Breast epithelium (tissue), 4 donors: ENCODE measurements around the gene MBTPS1. TPM values are rescaled to one million over a fixed set of nuclear protein-coding genes. Genes with fewer than 3 reads are reported as not detected.
A peak's percentile ranks its signal among the peaks of the same experiment; 100 is the strongest.

Experiments used
- DNase-seq, 2 donors: peaks; one replicate each; pipeline ENCODE4 v3.0.0-alpha.2; 2019; ENCODE audit warnings: low spot score in 2 of 2
- H3K27ac ChIP-seq, 2 donors: fragments of 200-600 bp; sonication (generic) in 1 of 2; one replicate each; pipeline ENCODE4 v1.5.1; 2016 to 2019; ENCODE audit warnings: mild to moderate bottlenecking in 1 of 2
- H3K27me3 ChIP-seq, 2 donors: fragments of 200-600 bp; sonication (generic) in 1 of 2; one replicate each; pipeline versions ENCODE4 v1.5.1 to v1.6.0; 2017 to 2019; ENCODE audit warnings: control low read depth in 1 of 2, mild to moderate bottlenecking in 1 of 2
- H3K36me3 ChIP-seq: fragments of 200-600 bp; one replicate; pipeline ENCODE4 v1.5.1; 2019
- H3K4me1 ChIP-seq, 2 donors: fragments of 200-600 bp; sonication (generic); one replicate each; pipeline ENCODE4 v1.5.1; 2016 to 2019; ENCODE audit warnings: control low read depth in 1 of 2
- H3K4me3 ChIP-seq, 3 donors: fragments of 200-600 bp; sonication (generic); 1 replicate in 2 of 3; 2 replicates in 1 of 3; pipeline ENCODE4 v1.5.1; 2016 to 2019; ENCODE audit warnings: mild to moderate bottlenecking in 3 of 3, moderate library complexity in 2 of 3
- H3K9me3 ChIP-seq, 2 donors: fragments of 200-600 bp; sonication (generic) in 1 of 2; one replicate each; pipeline ENCODE4 v1.5.1; 2016 to 2019; ENCODE audit warnings: control low read depth in 1 of 2
- CTCF ChIP-seq, 3 donors: fragments of 450-650 bp; IDR thresholded peaks; one replicate each; pipeline ENCODE4 v1.5.1; 2016 to 2017; ENCODE audit warnings: antibody characterized with exemption in 3 of 3, mild to moderate bottlenecking in 3 of 3, moderate library complexity in 3 of 3
- POLR2A ChIP-seq: fragments of 450-650 bp; IDR thresholded peaks from one replicate; pipeline ENCODE4 v1.6.1; 2016; ENCODE audit warnings: antibody characterized with exemption, mild to moderate bottlenecking, moderate library complexity
- POLR2AphosphoS5 ChIP-seq, 3 donors: sonication (generic); formaldehyde crosslinking; IDR thresholded peaks; one replicate each; pipeline ENCODE4 v1.6.1; 2017; ENCODE audit warnings: antibody characterized with exemption in 3 of 3
- intact Hi-C: fragments of 100-400 bp; cut with DNase I; formaldehyde crosslinking; loops from one replicate; pipeline ENCODE4 v1.15.1; 2023; ENCODE audit warnings: low total_unique reads
- total RNA-seq, 3 donors: library from RNA; depleted of rRNA; stranded (reverse); fragments of >200 nt; gene quantifications; one replicate each; pipeline ENCODE4 v1.1.0, GENCODE V29; 2016

MBTPS1 gene
- total RNA-seq, 3 donors from 2014 or later, result 95.4 to 142 (median 121) TPM

DNA sequence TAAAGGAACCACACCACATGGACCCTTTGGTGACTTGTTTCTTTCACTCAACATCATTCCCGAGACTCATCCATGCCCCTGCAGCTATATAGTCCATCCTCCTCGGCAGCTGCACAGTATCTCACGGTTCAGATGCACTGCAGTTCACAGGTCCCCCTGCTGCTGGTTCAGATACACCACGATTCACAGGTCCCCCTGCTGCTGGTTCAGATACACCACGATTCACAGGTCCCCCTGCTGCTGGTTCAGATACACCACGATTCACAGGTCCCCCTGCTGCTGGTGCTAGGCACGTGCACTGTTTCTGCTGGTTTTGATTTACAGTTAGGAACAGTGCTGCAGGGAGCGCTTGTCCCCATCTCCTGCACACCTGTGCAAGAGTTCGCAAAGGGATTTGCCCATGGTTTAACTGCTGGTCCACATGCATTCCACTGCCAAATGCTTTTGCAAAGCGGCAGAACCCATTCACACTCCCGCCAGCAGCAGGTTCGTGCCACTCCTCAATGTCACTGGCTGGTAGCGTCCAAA is 24.5 kb upstream of the MBTPS1 start:
- Histone ChIP-seq H3K4me3 (no peak overlapping the region), H3K27ac (no peak overlapping the region), H3K9me3 (no peaks in the 10 kb centered on the region), H3K4me1 (no peaks in the 10 kb centered on the region), H3K36me3 (no peaks in the 10 kb centered on the region), H3K27me3 (no peaks in the 10 kb centered on the region)
- no peak for DNase-seq
- no peak for TF ChIP-seq POLR2A
- TF ChIP-seq CTCF (IDR thresholded peaks at IDR 0.05), result no peak
- no peak for TF ChIP-seq POLR2AphosphoS5 (IDR thresholded peaks at IDR 0.05)
- intact Hi-C loops, result loop anchor here (2.0 kb wide), 1 partner anchor 42 kb away; no protein-coding TSS in a partner anchor

- TF ChIP-seq POLR2AphosphoS5 (IDR thresholded peaks at IDR 0.05) (no peak), POLR2A (no peak), CTCF (IDR thresholded peaks at IDR 0.05) (no peak)
- Histone ChIP-seq H3K4me3 (no peak overlapping the region), H3K27ac (no peak overlapping the region), H3K27me3 (no peaks in the 10 kb centered on the region), H3K9me3 (no peaks in the 10 kb centered on the region), H3K36me3 (no peaks in the 10 kb centered on the region), H3K4me1 (no peaks in the 10 kb centered on the region)
- intact Hi-C loops, result loop anchor here (2.0 kb wide), 1 partner anchor 41 kb away; no protein-coding TSS in a partner anchor
- no peak for DNase-seq
Observed at GRCh38 chr16:84139628-84140258, 23.0 kb upstream of the MBTPS1 start.

DNA sequence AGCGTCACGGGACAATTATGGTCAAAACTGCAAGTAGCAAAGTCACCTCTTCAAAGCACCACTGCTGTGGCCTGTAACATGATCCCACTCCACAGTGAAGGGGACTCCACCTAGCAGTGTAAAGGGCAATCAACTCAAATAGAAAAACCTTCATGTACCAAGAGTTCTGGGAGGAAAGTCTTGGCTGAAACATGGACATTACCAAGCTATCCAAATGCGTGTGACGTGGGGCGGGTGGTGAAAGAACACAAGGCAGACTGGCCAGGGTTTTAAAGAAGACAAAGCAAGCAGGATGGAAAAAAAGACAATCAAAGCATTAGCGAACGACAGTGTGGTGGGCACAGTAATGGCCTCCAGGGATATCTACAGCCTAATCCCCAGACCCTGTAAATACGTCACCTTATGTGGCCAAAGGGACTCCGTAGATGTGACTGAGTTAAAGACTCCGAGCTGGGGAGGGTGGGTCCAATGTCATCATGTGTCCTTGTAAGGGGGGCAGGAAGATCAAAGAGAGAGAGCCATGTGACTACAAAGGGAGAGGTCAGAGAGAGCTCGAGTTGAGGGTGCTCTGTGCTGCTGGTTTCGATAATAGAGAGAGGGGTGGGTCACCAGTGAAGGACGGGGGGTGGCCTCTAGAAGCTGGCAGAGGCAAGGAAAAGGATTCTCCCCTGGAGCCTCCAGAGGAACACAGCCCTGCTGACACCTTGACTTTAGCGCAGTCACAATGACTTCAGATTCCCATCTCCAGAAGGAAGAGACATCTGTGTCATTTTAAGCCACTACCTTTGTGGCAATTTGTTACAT is 22.3 kb upstream of the MBTPS1 start:
- TF ChIP-seq POLR2AphosphoS5 (IDR thresholded peaks at IDR 0.05), result no peak
- no peak for TF ChIP-seq POLR2A
- TF ChIP-seq CTCF (IDR thresholded peaks at IDR 0.05), result no peak
- DNase-seq, result no peak

DNA sequence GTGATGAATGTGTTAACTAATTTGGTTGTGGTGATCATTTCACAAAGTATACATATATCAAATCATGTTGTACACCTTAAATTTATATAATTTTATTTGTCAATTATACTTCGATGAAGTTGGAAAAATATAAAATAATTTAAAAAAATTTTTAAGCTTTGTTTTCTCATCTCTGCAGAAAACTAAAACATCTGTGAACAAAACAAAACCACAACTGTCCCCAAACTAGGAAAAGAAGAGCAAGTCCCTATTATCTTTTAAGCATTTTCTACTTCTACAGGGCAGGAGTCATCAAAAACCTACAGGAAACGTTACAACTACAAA is 21.7 kb upstream of the MBTPS1 start:
- H3K4me3 ChIP-seq, result no peak overlapping the region
- no peak overlapping the region for H3K27ac ChIP-seq
- no peaks in the 10 kb centered on the region for H3K27me3 ChIP-seq
- H3K36me3 ChIP-seq, result no peaks in the 10 kb centered on the region
- intact Hi-C loops, result no loop called here
- no peaks in the 10 kb centered on the region for H3K9me3 ChIP-seq
- TF ChIP-seq POLR2A, result no peak
- no peak for TF ChIP-seq POLR2AphosphoS5 (IDR thresholded peaks at IDR 0.05)
- H3K4me1 ChIP-seq, result no peaks in the 10 kb centered on the region
- no peak for DNase-seq

More for the DNA sequence above, 22.3 kb upstream of the MBTPS1 start:
- no peaks in the 10 kb centered on the region for H3K27me3 ChIP-seq
- no peaks in the 10 kb centered on the region for H3K36me3 ChIP-seq
- peak overlapping the region in 1 of 2 donors; percentile 7 for H3K27ac ChIP-seq
- H3K9me3 ChIP-seq, result no peaks in the 10 kb centered on the region
- intact Hi-C loops, result no loop called here
- H3K4me3 ChIP-seq, result no peak overlapping the region
- H3K4me1 ChIP-seq, result no peaks in the 10 kb centered on the region

DNA sequence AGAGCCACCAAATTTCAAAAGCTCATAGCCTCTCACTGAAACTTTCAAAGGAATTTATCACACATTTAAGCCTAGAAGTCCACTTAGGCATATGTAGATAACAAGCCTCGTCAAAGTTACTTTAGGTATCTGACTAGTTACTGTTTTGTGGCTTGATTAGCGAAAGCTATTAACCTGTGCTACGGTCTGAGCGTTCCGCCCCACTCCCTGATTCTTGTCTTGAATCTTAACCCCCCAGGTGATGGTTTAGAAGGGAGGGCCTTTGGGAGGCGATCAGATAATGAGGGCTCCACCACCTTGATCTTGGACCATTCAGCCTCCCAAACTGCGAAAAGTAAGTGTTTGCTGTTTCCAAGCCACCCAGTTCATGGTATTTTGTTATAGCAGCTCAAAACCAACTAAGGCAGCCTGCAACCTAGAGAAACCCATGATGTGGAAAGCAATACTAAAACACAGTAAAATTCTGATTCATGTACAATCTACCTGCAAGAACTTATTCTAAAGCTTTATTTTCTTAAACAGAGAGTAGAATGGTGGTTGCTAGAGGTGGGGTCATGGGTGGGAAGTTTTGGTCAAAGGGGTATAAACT is 21.1 kb upstream of the MBTPS1 start:
- DNase-seq, result peak in 1 of 2 donors; percentile 2

More for the DNA sequence above, 21.1 kb upstream of the MBTPS1 start:
- TF ChIP-seq CTCF (IDR thresholded peaks at IDR 0.05) (no peak), POLR2A (no peak), POLR2AphosphoS5 (IDR thresholded peaks at IDR 0.05) (no peak)
- no peaks in the 10 kb centered on the region for H3K9me3 ChIP-seq
- no peak overlapping the region for H3K27ac ChIP-seq
- no peaks in the 10 kb centered on the region for H3K36me3 ChIP-seq
- H3K27me3 ChIP-seq, result no peaks in the 10 kb centered on the region
- intact Hi-C loops, result no loop called here
- no peak overlapping the region for H3K4me3 ChIP-seq
- H3K4me1 ChIP-seq, result no peaks in the 10 kb centered on the region
